Karpas-422 (cell line): ENCODE results near the gene CACNA1H. TPM values are rescaled to one million over a fixed set of nuclear protein-coding genes. Genes with fewer than 3 reads are reported as not detected.

Experiments used
- DNase-seq: peaks from one replicate; pipeline ENCODE4 v3.0.0-alpha.2; 2015
- H2AFZ ChIP-seq: fragments of 200-600 bp; sonication (generic); 2 replicates; pipeline ENCODE4 v1.6.1; 2014; ENCODE audit warnings: antibody characterized with exemption, low read length, mixed read lengths
- H3K27ac ChIP-seq: fragments of 200-600 bp; sonication (generic); 2 replicates; pipeline ENCODE4 v1.5.1; 2014; ENCODE audit warnings: mild to moderate bottlenecking, low read length, moderate library complexity
- H3K27me3 ChIP-seq: fragments of 200-600 bp; sonication (generic); 2 replicates; pipeline ENCODE4 v1.6.1; 2014; ENCODE audit warnings: low read length, mixed read lengths
- H3K36me3 ChIP-seq: fragments of 200-600 bp; sonication (generic); 2 replicates; pipeline ENCODE4 v1.6.1; 2014; ENCODE audit warnings: low read length, mixed read lengths; ENCODE audit not compliant: insufficient read depth
- H3K4me1 ChIP-seq: fragments of 200-600 bp; sonication (generic); 2 replicates; pipeline ENCODE4 v1.6.1; 2014; ENCODE audit warnings: mild to moderate bottlenecking, low read length, mixed read lengths
- H3K4me2 ChIP-seq: fragments of 200-600 bp; sonication (generic); 2 replicates; pipeline ENCODE4 v1.6.1; 2014; ENCODE audit warnings: low read length, low read depth, mild to moderate bottlenecking; ENCODE audit not compliant: poor library complexity, severe bottlenecking
- H3K4me3 ChIP-seq: fragments of 200-600 bp; sonication (generic); 2 replicates; pipeline ENCODE4 v1.5.1; 2014; ENCODE audit warnings: mild to moderate bottlenecking, antibody characterized with exemption, low read length, mixed read lengths
- H3K79me2 ChIP-seq: fragments of 200-600 bp; sonication (generic); 2 replicates; pipeline ENCODE4 v1.6.1; 2014; ENCODE audit warnings: mild to moderate bottlenecking, low read length, mixed read lengths
- H3K9ac ChIP-seq: fragments of 200-600 bp; sonication (generic); 2 replicates; pipeline ENCODE4 v1.6.0; 2014; ENCODE audit warnings: low read length
- H3K9me2 ChIP-seq: fragments of 200-600 bp; sonication (generic), shearing (Covaris generic); replicated peaks from 2 replicates; pipeline ENCODE4 v1.6.0; 2014; ENCODE audit warnings: mild to moderate bottlenecking, low read length, moderate library complexity; ENCODE audit not compliant: insufficient read depth
- H3K9me3 ChIP-seq: fragments of 300-700, 200-600 bp; sonication (generic); 2 replicates; pipeline ENCODE4 v1.6.1; 2014; ENCODE audit warnings: low read length, mixed read lengths
- H4K20me1 ChIP-seq: fragments of 200-600 bp; sonication (generic); 2 replicates; pipeline ENCODE4 v1.6.1; 2014; ENCODE audit warnings: mild to moderate bottlenecking, antibody characterized with exemption, low read length, low read depth; ENCODE audit not compliant: insufficient read depth
- total RNA-seq: library from RNA; depleted of rRNA; stranded (reverse); fragments of >200 nt; shearing (Covaris generic); gene quantifications from 2 replicates; pipeline ENCODE4 v1.2.3, GENCODE V29; 2014; ENCODE audit warnings: low replicate concordance

CACNA1H gene
- total RNA-seq, 1 experiment from 2014 or later: not detected

- H3K4me2 ChIP-seq: no peak overlapping the region
Measured at GRCh38 chr16:1112506-1113184, 40.3 kb upstream of the CACNA1H start.

DNA sequence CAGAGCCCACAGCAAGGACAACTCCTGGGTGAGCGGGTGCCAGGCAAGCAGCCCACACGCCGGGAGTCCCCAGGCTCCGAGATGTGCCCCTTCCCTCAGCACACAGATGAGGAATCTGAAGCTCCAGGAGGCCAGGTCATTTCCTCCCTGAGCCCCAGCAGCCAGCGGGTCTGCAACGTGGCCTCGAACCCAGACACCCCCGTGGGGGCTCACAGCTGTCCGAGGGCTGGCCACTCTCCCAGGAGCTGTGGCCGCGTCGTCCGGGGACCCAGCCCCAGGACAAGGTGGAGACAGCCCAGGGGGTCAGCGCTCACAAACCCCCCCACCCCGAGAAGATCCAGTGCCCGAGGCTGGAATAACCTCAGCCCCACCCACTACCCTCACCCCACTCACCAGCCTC is 39.4 kb upstream of the CACNA1H start:
- Histone ChIP-seq H3K9ac (no peak overlapping the region), H3K9me2 (no peaks in the 10 kb centered on the region), H3K9me3 (no peaks in the 10 kb centered on the region), H3K36me3 (no peaks in the 10 kb centered on the region), H4K20me1 (no peaks in the 10 kb centered on the region), H3K4me3 (no peak overlapping the region), H2AFZ (no peak overlapping the region), H3K27me3 (no peaks in the 10 kb centered on the region), H3K79me2 (no peaks in the 10 kb centered on the region), H3K4me2 (no peak overlapping the region), H3K4me1 (no peaks in the 10 kb centered on the region), H3K27ac (no peak overlapping the region)
- no peak for DNase-seq

More at GRCh38 chr16:1112506-1113184, 40.3 kb upstream of the CACNA1H start:
- no peaks in the 10 kb centered on the region for H3K4me1 ChIP-seq
- no peaks in the 10 kb centered on the region for H4K20me1 ChIP-seq
- H3K27ac ChIP-seq: no peak overlapping the region
- DNase-seq: no peak
- H3K27me3 ChIP-seq: no peaks in the 10 kb centered on the region
- no peak overlapping the region for H3K9ac ChIP-seq
- no peak overlapping the region for H3K4me3 ChIP-seq
- H3K9me3 ChIP-seq: no peaks in the 10 kb centered on the region
- no peaks in the 10 kb centered on the region for H3K79me2 ChIP-seq
- H2AFZ ChIP-seq: no peak overlapping the region
- no peaks in the 10 kb centered on the region for H3K9me2 ChIP-seq
- H3K36me3 ChIP-seq: no peaks in the 10 kb centered on the region

GRCh38 chr16:1113889-1114526 is 38.9 kb upstream of the CACNA1H start:
- Histone ChIP-seq H3K27me3 (no peaks in the 10 kb centered on the region), H3K9me2 (no peaks in the 10 kb centered on the region), H2AFZ (no peak overlapping the region), H3K27ac (no peak overlapping the region), H3K9me3 (no peaks in the 10 kb centered on the region), H3K4me3 (no peak overlapping the region), H3K79me2 (no peaks in the 10 kb centered on the region), H3K4me1 (no peaks in the 10 kb centered on the region), H3K36me3 (no peaks in the 10 kb centered on the region), H4K20me1 (no peaks in the 10 kb centered on the region), H3K9ac (no peak overlapping the region), H3K4me2 (no peak overlapping the region)
- DNase-seq: no peak

GRCh38 chr16:1116693-1117077 is 36.2 kb upstream of the CACNA1H start:
- Histone ChIP-seq H3K79me2 (no peaks in the 10 kb centered on the region), H3K27me3 (no peaks in the 10 kb centered on the region), H3K9me3 (no peaks in the 10 kb centered on the region), H3K4me1 (peaks cover 17% of the 10 kb centered on the region), H4K20me1 (no peaks in the 10 kb centered on the region; the same call in 1 of the 2 replicates), H3K27ac (no peak overlapping the region), H2AFZ (no peak overlapping the region), H3K4me3 (no peak overlapping the region), H3K4me2 (no peak overlapping the region), H3K36me3 (no peaks in the 10 kb centered on the region), H3K9ac (no peak overlapping the region), H3K9me2 (no peaks in the 10 kb centered on the region)
- DNase-seq: no peak

DNA sequence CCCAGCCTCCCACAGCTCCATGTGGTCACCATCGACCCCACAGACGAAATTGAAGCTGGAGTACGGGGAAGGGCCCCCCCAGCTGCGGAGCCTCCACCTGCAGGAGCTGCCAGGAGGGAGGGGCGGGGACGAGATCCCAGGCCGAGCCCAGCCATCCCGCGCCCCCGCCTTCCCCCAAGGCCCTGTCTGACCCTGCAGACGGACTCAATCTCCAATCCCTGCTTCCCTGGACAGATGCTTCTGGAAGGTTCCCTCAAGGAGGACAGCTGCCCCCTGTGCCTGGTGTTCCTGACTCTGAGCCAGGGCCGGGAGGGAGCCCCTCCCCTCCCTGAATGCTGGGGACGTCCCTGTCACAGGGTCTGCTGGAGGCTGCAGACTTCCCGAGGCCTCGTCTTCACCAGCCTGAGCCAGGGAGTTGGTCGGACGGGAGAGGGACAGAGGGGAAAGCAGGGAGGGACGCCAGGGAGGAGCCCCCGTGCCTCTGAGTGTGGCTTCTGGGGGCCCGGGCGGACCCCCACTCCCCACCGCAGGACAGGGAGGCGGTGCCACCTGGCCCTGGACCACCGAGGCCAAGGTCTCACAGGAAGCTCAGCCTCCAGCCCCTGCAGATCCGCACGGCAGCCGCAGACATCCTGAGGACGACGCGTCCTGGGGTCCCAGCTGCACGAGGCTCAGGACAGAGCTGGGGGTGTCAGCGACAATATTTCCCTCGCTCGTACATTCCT is 35.6 kb upstream of the CACNA1H start:
- no peaks in the 10 kb centered on the region for H3K9me2 ChIP-seq
- no peak overlapping the region for H3K4me2 ChIP-seq
- DNase-seq: no peak
- no peaks in the 10 kb centered on the region for H3K9me3 ChIP-seq
- no peak overlapping the region for H3K4me3 ChIP-seq
- no peaks in the 10 kb centered on the region for H3K36me3 ChIP-seq
- no peak overlapping the region for H3K27ac ChIP-seq
- H3K79me2 ChIP-seq: no peaks in the 10 kb centered on the region
- peaks cover 17% of the 10 kb centered on the region for H3K4me1 ChIP-seq
- H3K27me3 ChIP-seq: no peaks in the 10 kb centered on the region
- H3K9ac ChIP-seq: no peak overlapping the region
- H4K20me1 ChIP-seq: no peaks in the 10 kb centered on the region; the same call in 1 of the 2 replicates
- no peak overlapping the region for H2AFZ ChIP-seq

DNA sequence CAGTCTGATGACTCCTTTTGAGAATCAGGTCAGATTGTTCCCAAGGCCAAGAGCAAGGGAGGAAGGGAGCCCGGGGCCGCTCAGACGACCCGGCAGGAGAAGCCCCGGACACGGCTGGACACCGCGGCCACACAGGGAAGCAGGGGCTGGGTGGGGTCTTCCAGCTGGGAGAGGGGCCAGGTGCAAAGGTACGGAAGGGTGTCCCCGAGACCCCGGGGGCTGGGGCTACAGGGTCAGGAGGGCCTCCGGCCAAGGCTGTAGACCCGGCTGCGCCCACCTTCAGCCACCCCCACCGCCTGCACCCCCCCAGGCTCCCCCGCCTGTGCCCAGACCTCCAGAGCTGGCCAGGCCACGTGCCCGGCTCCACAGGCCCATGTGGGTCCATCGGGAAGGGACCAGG is 35.0 kb upstream of the CACNA1H start:
- Histone ChIP-seq H3K4me3 (no peak overlapping the region), H3K27ac (no peak overlapping the region), H3K79me2 (no peaks in the 10 kb centered on the region), H3K9me2 (no peaks in the 10 kb centered on the region), H3K36me3 (no peaks in the 10 kb centered on the region), H3K9me3 (no peaks in the 10 kb centered on the region), H3K27me3 (no peaks in the 10 kb centered on the region), H2AFZ (no peak overlapping the region), H3K9ac (no peak overlapping the region), H3K4me1 (peaks cover 17% of the 10 kb centered on the region), H3K4me2 (no peak overlapping the region), H4K20me1 (no peaks in the 10 kb centered on the region; the same call in 1 of the 2 replicates)
- DNase-seq: no peak

- Histone ChIP-seq H3K9ac (no peak overlapping the region), H3K9me2 (no peaks in the 10 kb centered on the region), H3K4me1 (peaks cover 17% of the 10 kb centered on the region), H3K36me3 (no peaks in the 10 kb centered on the region), H3K27me3 (no peaks in the 10 kb centered on the region), H3K79me2 (no peaks in the 10 kb centered on the region), H4K20me1 (no peaks in the 10 kb centered on the region; the same call in 1 of the 2 replicates), H3K4me3 (no peak overlapping the region), H3K4me2 (no peak overlapping the region), H3K27ac (no peak overlapping the region), H2AFZ (no peak overlapping the region), H3K9me3 (no peaks in the 10 kb centered on the region)
- DNase-seq: no peak
Measured at GRCh38 chr16:1119129-1119528, 33.8 kb upstream of the CACNA1H start.
